Ascending aorta (tissue), 2 donors: Measurements from ENCODE around the gene KRT23. TPM values are rescaled to one million over a fixed set of nuclear protein-coding genes. Genes with fewer than 3 reads are reported as not detected.

Experiments
- DNase-seq, 2 donors: peaks; one replicate each; pipeline ENCODE4 v3.0.0-alpha.2; 2019; ENCODE audit warnings: low spot score in 2 of 2
- H3K27ac ChIP-seq, 2 donors: fragments of 200-600 bp; sonication (generic); one replicate each; pipeline ENCODE4 v1.5.1; 2016 to 2017; ENCODE audit warnings: mild to moderate bottlenecking in 1 of 2
- H3K27me3 ChIP-seq: fragments of 200-600 bp; sonication (generic); one replicate; pipeline ENCODE4 v1.5.1; 2017
- H3K36me3 ChIP-seq, 2 donors: fragments of 200-600 bp; sonication (generic); one replicate each; pipeline ENCODE4 v1.5.1; 2016
- H3K4me1 ChIP-seq, 2 donors: fragments of 200-600 bp; sonication (generic); one replicate each; pipeline ENCODE4 v1.5.1; 2016 to 2017; ENCODE audit warnings: mild to moderate bottlenecking in 1 of 2
- H3K4me3 ChIP-seq, 2 donors: fragments of 200-600 bp; sonication (generic); one replicate each; pipeline ENCODE4 v1.5.1; 2016 to 2017; ENCODE audit warnings: mild to moderate bottlenecking in 1 of 2
- H3K9me3 ChIP-seq, 2 donors: fragments of 200-600 bp; sonication (generic); one replicate each; pipeline ENCODE4 v1.5.1; 2016
- CTCF ChIP-seq, 3 experiments: fragments of 200-600 bp in 2 of 3; fragments of 450-650 bp in 1 of 3; sonication (generic) in 2 of 3; IDR thresholded peaks; one replicate each; pipeline ENCODE4 v1.5.1; 2016 to 2019; ENCODE audit warnings: antibody characterized with exemption in 3 of 3, mild to moderate bottlenecking in 1 of 3, moderate library complexity in 1 of 3
- intact Hi-C: fragments of 100-400 bp; cut with DNase I; formaldehyde crosslinking; loops from one replicate; pipeline ENCODE4 v1.15.1; 2023
- total RNA-seq: library from RNA; depleted of rRNA; stranded (reverse); fragments of >200 nt; gene quantifications from one replicate; pipeline ENCODE4 v1.1.0, GENCODE V29; 2016

KRT23 gene, protein sequence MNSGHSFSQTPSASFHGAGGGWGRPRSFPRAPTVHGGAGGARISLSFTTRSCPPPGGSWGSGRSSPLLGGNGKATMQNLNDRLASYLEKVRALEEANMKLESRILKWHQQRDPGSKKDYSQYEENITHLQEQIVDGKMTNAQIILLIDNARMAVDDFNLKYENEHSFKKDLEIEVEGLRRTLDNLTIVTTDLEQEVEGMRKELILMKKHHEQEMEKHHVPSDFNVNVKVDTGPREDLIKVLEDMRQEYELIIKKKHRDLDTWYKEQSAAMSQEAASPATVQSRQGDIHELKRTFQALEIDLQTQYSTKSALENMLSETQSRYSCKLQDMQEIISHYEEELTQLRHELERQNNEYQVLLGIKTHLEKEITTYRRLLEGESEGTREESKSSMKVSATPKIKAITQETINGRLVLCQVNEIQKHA
- total RNA-seq: not detected

DNA sequence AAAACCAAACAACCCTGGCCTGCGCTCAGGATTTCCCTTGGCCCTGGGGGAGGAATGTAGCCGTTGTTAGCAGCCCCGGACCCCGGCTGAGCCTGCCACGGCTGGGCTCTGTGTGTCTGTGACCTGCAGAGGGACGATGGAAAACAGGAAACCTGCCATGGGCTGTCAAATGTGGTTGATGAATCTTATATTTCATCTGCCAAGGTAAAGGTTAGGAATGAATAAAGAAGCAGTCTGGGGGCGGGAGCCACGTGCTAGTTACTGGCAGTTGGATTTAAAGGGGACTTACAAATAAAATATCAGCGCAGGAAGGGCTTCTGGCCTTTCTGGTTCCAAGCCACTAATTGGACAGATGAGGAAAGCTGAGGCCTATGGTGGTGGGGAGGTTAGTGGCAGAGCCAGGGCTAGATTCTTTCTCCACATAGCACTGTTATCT lies at the start of gene KRT23:
Gene KRT23 (minus strand): TSS at position 263 of the 436 bp plus-strand sequence. CDS start 1,043 bp downstream, outside the sequence.
- no peaks in the 10 kb centered on the region for H3K4me1 ChIP-seq
- no peak within 1 kb of the TSS for H3K4me3 ChIP-seq
- no peaks in the 10 kb centered on the region for H3K27me3 ChIP-seq
- H3K27ac ChIP-seq: no peak within 1 kb of the TSS
- no peak for DNase-seq
- no peak for TF ChIP-seq CTCF (IDR thresholded peaks at IDR 0.05)
- H3K9me3 ChIP-seq: no peaks in the 10 kb centered on the region
- intact Hi-C loops: no loop called here
- H3K36me3 ChIP-seq: no peaks in the 10 kb centered on the region

DNA sequence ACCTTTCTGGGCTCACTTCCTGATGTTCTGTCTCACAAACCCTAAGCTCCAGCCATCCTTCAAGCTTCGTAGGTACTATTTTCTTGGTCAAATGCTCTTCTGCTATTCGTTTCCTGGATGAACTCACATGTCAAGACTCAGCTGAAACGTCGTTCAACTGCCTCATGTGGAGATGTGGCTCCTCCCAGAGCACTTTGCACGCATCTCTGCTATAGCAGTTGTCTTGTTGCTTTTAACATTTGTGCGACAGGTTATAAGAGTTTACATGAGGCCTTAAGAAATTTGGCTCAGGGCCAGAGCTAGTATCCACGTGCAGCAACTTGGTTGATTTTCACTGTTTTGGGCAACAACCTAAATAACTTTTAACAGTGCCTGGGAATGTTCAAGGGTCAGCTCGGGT lies 49.5 kb upstream of the KRT23 start:
- no peaks in the 10 kb centered on the region for H3K9me3 ChIP-seq
- no peak for TF ChIP-seq CTCF (IDR thresholded peaks at IDR 0.05)
- no peaks in the 10 kb centered on the region for H3K27me3 ChIP-seq
- no peak overlapping the region for H3K4me3 ChIP-seq
- intact Hi-C loops: no loop called here
- DNase-seq: no peak
- no peaks in the 10 kb centered on the region for H3K4me1 ChIP-seq
- no peak overlapping the region for H3K27ac ChIP-seq
- H3K36me3 ChIP-seq: no peaks in the 10 kb centered on the region

- no peak within 1 kb of the TSS for H3K4me3 ChIP-seq
- H3K27ac ChIP-seq: no peak within 1 kb of the TSS
- intact Hi-C loops: no loop called here
- H3K4me1 ChIP-seq: no peaks in the 10 kb centered on the region
- DNase-seq: no peak
- no peak for TF ChIP-seq CTCF (IDR thresholded peaks at IDR 0.05)
- H3K27me3 ChIP-seq: no peaks in the 10 kb centered on the region
- no peaks in the 10 kb centered on the region for H3K9me3 ChIP-seq
- H3K36me3 ChIP-seq: no peaks in the 10 kb centered on the region
Measured at GRCh38 chr17:40984226-40984625, 46.8 kb upstream of the KRT23 start, which contains the start of gene KRT40. TSS of gene KRT40 (minus strand) at chr17:40984326. CDS start at chr17:40984273, 53 bp downstream.

GRCh38 chr17:40981115-40981514 lies 43.7 kb upstream of the KRT23 start:
- no peak for TF ChIP-seq CTCF (IDR thresholded peaks at IDR 0.05)
- Histone ChIP-seq H3K27ac (no peak overlapping the region), H3K4me1 (no peaks in the 10 kb centered on the region), H3K4me3 (no peak overlapping the region), H3K36me3 (no peaks in the 10 kb centered on the region), H3K9me3 (no peaks in the 10 kb centered on the region), H3K27me3 (no peaks in the 10 kb centered on the region)
- DNase-seq: no peak
- intact Hi-C loops: no loop called here

GRCh38 chr17:40980596-40980995 lies 43.1 kb upstream of the KRT23 start:
- Histone ChIP-seq H3K9me3 (no peaks in the 10 kb centered on the region), H3K27me3 (no peaks in the 10 kb centered on the region), H3K4me1 (no peaks in the 10 kb centered on the region), H3K27ac (no peak overlapping the region), H3K4me3 (no peak overlapping the region), H3K36me3 (no peaks in the 10 kb centered on the region)
- intact Hi-C loops: no loop called here
- TF ChIP-seq CTCF (IDR thresholded peaks at IDR 0.05): no peak
- DNase-seq: no peak
